Fibroblast of pulmonary artery (primary cell): Measurements from ENCODE around the gene ADAMTSL1.

ENCODE experiments used
- DNase-seq: peaks from one replicate; pipeline ENCODE4 v3.0.0-alpha.2; 2010; ENCODE audit warnings: low read depth
- H3K4me3 ChIP-seq: replicated peaks from 2 replicates; pipeline ENCODE4 v1.5.1; 2011; ENCODE audit warnings: low read depth, mild to moderate bottlenecking, control low read depth, low read length, moderate library complexity
- TF ChIP-seq, protein P1 (sequence below): IDR thresholded peaks from 2 replicates; pipeline ENCODE4 v1.5.1; 2011; ENCODE audit warnings: mild to moderate bottlenecking, control low read depth, low read length, inconsistent platforms; ENCODE audit errors: missing control alignments

Gene ADAMTSL1

DNA sequence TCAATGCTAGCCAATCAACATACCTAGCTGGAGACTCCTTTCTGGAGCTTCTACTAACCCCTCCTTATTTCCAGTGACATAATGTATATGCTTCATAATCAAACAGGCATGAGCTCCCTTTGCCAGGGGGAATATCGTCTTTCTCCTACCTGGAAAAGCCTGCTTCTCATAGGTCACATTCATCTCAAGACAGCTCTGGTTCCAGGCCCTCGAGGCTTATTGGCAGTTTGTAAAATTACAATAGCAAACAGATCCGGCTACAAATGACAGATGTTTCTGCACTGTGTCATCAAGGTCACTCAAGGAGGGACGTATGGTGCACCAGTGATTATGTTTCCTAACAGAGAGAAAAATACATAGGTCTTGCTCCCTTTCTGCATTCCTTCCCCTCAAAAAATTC lies 419.1 kb downstream of the ADAMTSL1 start:
- no peak for DNase-seq
- TF ChIP-seq, protein P1, sequence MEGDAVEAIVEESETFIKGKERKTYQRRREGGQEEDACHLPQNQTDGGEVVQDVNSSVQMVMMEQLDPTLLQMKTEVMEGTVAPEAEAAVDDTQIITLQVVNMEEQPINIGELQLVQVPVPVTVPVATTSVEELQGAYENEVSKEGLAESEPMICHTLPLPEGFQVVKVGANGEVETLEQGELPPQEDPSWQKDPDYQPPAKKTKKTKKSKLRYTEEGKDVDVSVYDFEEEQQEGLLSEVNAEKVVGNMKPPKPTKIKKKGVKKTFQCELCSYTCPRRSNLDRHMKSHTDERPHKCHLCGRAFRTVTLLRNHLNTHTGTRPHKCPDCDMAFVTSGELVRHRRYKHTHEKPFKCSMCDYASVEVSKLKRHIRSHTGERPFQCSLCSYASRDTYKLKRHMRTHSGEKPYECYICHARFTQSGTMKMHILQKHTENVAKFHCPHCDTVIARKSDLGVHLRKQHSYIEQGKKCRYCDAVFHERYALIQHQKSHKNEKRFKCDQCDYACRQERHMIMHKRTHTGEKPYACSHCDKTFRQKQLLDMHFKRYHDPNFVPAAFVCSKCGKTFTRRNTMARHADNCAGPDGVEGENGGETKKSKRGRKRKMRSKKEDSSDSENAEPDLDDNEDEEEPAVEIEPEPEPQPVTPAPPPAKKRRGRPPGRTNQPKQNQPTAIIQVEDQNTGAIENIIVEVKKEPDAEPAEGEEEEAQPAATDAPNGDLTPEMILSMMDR = no peak

DNA sequence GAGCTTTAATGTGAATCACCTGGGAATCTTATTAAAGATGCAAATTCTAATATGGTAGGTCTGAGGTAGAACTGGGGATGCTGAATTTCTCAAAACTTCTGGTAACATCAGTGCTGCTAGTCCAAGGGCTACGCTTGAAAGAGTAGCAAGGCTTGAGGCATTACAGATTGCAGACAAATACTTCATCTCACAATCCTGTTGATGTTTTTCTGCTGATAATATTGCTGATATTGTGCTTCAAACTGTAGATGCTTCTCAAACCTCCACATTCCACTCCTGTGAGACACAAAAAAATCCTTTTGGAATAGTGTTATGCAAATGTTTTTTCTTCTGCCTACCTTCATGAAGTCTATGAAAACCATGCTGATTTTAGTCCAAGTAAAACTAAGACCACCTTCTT lies 419.5 kb downstream of the ADAMTSL1 start:
- no peak overlapping the region for H3K4me3 ChIP-seq
- TF ChIP-seq, protein P1 = no peak
- DNase-seq = no peak

More for the DNA sequence above, 419.1 kb downstream of the ADAMTSL1 start:
- H3K4me3 ChIP-seq = no peak overlapping the region

DNA sequence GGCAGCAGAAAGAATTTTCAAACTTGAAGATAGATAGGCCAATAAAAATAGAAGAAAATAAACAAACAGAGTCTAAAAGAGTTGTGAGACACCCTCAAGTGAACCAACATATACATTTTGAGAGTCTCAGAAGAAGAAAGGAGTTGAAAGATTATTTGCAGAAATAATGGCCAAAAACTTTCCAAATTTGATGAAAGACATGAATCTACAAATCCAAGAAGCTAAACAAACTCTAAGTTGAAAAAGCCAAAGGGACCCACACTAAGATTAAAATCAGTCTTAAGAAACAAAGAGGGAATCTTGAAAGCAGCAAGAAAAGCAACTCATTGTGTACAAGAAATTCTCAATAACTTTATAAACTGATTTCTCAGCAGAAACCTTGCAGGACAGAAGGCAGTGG lies 422.1 kb downstream of the ADAMTSL1 start:
- TF ChIP-seq, protein P1 = no peak
- H3K4me3 ChIP-seq = no peak overlapping the region
- DNase-seq = no peak

DNA sequence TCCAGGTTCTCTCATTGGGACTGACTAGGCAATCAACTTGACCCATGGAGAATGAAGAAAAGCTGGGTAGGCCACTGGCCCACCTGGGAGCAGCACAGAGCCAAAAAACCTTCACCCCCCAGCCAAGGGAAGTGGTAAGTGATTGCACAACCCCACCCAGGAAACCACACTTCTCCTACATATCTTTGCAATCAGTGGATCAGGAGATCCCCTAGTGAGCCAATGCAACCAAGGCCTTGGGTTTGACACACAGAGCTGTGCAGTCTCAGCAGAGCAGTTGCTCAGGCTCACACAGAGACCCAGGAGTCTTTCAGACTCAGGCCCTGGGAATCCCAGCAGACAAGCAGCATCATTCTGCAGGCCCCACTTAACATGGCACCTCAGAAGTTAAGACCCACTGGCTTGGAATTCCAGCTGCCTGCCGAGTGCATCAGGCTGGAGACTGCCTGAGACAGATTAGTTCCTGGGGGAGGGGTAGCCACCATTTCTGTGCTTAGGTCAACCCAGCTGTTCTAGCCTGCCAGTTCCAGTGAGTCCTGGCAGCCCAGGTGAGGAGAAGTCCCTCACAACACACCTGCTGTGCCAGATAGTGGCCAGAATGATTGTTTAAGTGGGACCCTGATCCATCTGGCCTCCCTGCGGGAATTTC lies 422.7 kb downstream of the ADAMTSL1 start:
- DNase-seq = no peak
- TF ChIP-seq, protein P1 = no peak
- no peak overlapping the region for H3K4me3 ChIP-seq

DNA sequence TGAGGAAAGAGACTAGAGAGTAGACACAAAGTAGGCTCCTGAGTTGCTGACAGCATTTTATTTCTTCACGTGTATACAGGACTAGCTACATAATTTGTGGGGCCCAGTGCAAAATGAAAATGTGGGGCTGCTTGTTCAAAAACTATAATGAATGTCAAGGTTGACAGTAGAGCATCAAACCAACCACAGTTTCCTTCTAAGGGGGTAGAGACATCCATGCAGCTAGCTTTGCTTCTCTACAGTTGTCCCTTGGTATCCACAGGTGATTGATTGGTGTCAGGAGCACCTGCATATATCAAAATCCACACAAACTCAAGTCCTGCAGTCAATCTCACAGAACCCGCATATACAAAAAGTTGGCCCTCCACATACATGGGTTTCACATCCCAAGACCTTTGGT lies 429.5 kb downstream of the ADAMTSL1 start:
- DNase-seq = no peak
- H3K4me3 ChIP-seq = no peak overlapping the region
- TF ChIP-seq, protein P1 = no peak

DNA sequence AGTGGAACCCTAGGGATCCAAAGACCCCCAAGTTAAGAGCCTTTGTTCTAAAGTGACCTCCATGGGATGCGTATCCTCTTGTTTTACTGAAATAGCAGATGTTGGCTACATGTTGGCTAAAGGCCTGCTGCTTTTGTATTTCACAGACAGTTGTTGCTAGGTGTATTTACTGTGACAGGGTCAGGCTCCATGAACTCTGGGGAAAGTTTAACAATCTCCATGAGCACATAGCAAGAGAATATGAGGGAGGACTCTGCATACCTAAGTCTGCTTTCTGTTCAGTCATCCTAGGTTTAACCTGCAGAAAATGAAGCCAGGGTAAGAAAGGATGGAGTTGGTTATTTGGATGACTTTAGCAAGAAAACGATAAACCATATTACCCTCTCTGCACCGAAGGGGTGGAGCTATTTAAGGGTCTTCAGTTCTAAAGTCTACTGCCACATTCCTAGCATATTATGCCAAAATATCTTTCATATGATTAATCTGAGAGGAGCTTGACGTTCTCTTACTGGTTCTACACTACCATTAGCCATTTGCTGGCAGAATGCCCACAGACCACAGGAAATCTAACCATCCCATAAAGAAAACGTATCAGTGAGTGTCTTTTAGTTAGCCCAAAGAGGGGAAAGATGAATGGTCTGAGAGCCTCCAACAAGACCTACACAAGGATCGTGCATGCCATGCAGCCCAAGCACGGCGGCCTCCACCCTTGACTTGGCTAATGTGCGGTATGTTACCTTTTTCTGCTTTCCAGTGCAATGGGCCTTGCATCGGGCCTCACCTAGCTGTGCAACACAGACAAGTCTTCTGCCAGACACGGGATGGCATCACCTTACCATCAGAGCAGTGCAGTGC lies 431.3 kb downstream of the ADAMTSL1 start:
- DNase-seq = peak; percentile 55
- TF ChIP-seq, protein P1 = no peak
- H3K4me3 ChIP-seq = no peak overlapping the region
